Ureter (tissue), 1 donor: Measurements from ENCODE around the gene LSS. TPM values are rescaled to one million over a fixed set of nuclear protein-coding genes. Genes with fewer than 3 reads are reported as not detected.
"Not testable (repeated sequence)": the region's sequence is repeated elsewhere in the genome, so short reads cannot be mapped to it uniquely, and the experiment has no call there.

Source experiments
- DNase-seq: peaks from one replicate; pipeline ENCODE4 v3.0.0-alpha.2; 2020; ENCODE audit warnings: low spot score
- total RNA-seq: library from RNA; stranded (reverse); gene quantifications from one replicate; pipeline ENCODE4 v1.2.4, GENCODE V29; 2023
- donor health status: DM: yes; HTN: yes; CAD: no.

Gene LSS
- total RNA-seq, 1 donor from 2014 or later: 49.0 TPM

GRCh38 chr21:46205766-46206162, 22.8 kb downstream of the LSS start:
- no peak for DNase-seq

GRCh38 chr21:46205166-46205565, 23.4 kb downstream of the LSS start:
- DNase-seq: no peak

GRCh38 chr21:46203203-46203600, 25.4 kb downstream of the LSS start:
- DNase-seq: no peak

GRCh38 chr21:46202592-46203202, 25.9 kb downstream of the LSS start:
- no peak for DNase-seq

- not testable (repeated sequence) for DNase-seq
Measured at GRCh38 chr21:46200877-46201803, 27.4 kb downstream of the LSS start.

- no peak for DNase-seq
Measured at GRCh38 chr21:46199436-46200373, 28.9 kb downstream of the LSS start.

- DNase-seq: peak; percentile 37
Measured at GRCh38 chr21:46196733-46197132, 31.8 kb downstream of the LSS start.

GRCh38 chr21:46195595-46196195, 32.9 kb downstream of the LSS start:
- peak; percentile 39 for DNase-seq

- DNase-seq: peak; percentile 26
Measured at GRCh38 chr21:46194374-46195334, 33.9 kb downstream of the LSS start.

- DNase-seq: peak; percentile 20
Measured at GRCh38 chr21:46193829-46194373, 34.7 kb downstream of the LSS start.

- peak; percentile 41 for DNase-seq
Measured at GRCh38 chr21:46191686-46192575, 36.6 kb downstream of the LSS start.

- peak; percentile 50 for DNase-seq
Measured at GRCh38 chr21:46191257-46191685, 37.3 kb downstream of the LSS start.

- peak; percentile 38 for DNase-seq
Measured at GRCh38 chr21:46190491-46191131, 38.0 kb downstream of the LSS start.

GRCh38 chr21:46189959-46190490, 38.5 kb downstream of the LSS start:
- DNase-seq: no peak

GRCh38 chr21:46189213-46189958, 39.2 kb downstream of the LSS start:
- no peak for DNase-seq

- DNase-seq: no peak
Measured at GRCh38 chr21:46188226-46189212, 40.1 kb downstream of the LSS start.
